NCI-H1694 (cell line): ENCODE measurements around the gene NEIL1.

Experiments used
- DNase-seq: peaks from one replicate; lab custom pipeline; 2025; lab: John Stamatoyannopoulos, UW

Gene NEIL1

GRCh38 chr15:75356517-75356916 lies 9.7 kb downstream of the NEIL1 start:
- DNase-seq, result no peak

- DNase-seq, result no peak
Observed at GRCh38 chr15:75357976-75358673, 11.3 kb downstream of the NEIL1 start.

DNA sequence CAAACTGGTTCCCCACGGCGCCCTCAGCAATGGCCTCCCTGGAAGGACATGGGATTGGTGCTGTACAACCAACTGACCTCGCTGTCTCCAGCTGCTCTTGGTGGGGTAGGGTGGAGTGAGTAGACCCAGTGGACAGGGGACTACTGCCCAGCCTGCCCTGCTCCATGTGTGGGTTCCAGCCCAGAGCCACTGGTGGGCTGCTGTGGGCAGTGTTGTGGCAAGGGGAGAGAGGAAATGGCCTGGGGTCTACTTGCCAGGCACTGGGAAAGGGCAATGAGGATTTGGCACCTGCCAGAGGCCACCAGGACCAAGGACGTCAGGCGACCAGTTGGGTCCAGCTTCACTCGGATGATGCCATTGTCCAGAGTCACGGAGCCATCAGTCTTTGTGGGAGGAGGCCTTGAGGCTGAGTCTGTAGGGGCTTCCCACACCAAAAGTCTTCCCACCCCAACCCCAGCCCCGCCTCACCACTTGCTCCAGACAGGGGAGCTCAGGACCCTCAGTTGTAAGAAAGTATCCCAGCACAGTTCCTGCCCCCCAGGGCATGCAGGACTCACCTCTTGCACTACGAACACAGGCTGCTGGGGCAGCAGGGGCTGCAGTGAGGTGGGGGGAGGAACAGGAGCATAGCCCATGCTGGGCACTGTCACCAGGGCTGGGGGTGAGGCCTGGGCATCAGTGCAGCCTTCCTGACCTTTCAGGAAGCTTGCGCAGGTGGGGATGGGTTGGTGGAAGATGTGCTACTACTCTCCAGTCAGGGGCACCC lies 12.1 kb downstream of the NEIL1 start:
- no peak for DNase-seq

GRCh38 chr15:75359537-75360250 lies 12.9 kb downstream of the NEIL1 start:
- no peak for DNase-seq

GRCh38 chr15:75360391-75360790 lies 13.6 kb downstream of the NEIL1 start:
- no peak for DNase-seq

DNA sequence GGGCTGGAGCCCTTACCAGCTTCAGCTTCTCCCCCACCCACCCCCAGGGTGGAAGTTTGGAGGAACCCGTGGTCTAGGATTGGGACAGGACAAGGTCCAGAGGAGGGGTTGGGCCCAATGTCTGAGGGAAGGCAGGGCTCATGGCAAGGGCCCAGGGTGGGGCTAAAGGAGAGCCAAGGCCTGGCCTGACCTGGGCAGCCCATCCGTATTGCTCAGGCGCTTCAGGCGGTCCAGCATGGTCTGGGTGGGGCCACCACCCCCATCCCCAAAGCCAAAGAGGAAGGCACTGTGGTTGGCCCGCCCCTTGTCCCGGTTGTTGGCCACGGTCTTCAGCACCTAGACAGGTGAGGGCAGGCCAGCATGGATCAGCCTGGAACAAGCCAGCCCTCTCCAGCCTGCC lies 14.0 kb downstream of the NEIL1 start:
- no peak for DNase-seq

GRCh38 chr15:75361361-75361988 lies 14.6 kb downstream of the NEIL1 start:
- no peak for DNase-seq

- DNase-seq, result no peak
Observed at GRCh38 chr15:75361989-75362641, 15.3 kb downstream of the NEIL1 start.

DNA sequence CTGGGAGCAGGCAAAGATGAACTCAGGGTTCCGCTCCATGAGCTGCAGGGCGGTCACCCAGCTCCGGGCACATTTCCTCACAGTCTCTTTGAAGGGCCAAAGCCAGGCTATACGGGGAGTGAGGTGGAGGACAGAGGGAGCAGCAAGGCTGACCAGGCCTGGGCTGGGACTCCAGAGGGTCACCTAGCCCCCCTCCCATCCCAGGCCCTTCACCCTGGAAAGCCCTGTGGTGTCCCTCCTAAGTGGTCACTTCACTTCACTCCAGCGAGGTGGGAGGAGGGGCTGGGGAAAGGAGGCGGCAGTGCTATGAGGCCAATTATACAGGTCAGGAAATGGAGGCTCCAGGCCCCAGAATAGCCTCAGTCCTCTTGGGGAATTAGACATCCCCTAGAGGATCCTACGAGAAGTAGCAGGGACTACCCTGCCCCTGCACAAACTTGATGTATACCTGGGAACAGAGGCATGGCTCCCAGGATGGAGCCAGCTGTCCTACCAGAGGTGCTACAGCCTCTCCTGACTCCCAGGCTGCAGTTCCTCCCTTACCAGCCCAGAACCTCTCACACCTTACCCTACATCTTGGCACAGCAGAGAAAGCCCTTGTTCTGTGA lies 15.9 kb downstream of the NEIL1 start:
- DNase-seq, result no peak

GRCh38 chr15:75363786-75364185 lies 16.9 kb downstream of the NEIL1 start:
- no peak for DNase-seq

- DNase-seq, result no peak
Observed at GRCh38 chr15:75364881-75365280, 18.0 kb downstream of the NEIL1 start.

DNA sequence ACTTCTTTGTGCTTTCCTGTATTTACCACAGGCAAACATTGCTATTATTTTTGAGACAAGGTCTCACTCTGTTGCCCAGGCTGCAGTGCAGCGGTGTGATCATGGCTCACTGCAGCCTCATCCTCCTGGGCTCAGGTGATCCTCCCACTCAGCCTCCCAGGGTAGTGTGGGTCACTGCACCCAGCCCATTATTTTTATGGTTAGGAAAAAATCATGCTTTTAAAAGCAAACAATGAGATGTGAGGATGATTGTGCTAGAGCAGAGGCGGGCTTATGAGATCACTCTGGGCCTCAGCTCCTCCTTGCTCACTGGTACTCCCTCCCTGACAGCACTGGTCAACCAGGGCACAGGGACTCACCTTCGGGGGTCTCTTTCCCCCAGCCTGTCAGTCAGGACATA lies 19.3 kb downstream of the NEIL1 start:
- no peak for DNase-seq

DNA sequence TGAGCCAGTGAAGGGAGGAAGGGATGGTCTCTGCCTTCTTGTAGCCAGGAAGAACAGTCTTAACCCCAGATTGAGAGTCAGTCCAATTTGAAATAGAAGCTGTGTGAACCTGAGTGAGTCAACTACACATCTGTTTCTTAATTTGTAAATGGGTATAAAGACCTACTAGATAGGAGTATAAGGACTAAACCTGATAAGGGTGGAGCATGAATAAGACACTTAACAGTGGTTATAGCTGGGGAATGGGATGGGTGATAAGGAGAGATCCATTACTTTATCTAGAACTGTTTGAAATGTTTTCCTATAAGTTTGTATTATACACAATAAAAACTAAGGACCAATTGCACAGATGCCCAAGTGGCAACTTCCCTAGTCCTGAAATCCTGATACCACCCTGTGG lies 20.2 kb downstream of the NEIL1 start:
- DNase-seq, result no peak

- no peak for DNase-seq
Observed at GRCh38 chr15:75367406-75367912, 20.6 kb downstream of the NEIL1 start.

GRCh38 chr15:75367913-75368688 lies 21.3 kb downstream of the NEIL1 start, which contains the start of gene MAN2C1:
TSS of gene MAN2C1 (minus strand) at chr15:75368607. CDS start at chr15:75368583, 24 bp downstream.
- peak; percentile 88 for DNase-seq

- no peak for DNase-seq
Observed at GRCh38 chr15:75368689-75369239, 21.9 kb downstream of the NEIL1 start.

DNA sequence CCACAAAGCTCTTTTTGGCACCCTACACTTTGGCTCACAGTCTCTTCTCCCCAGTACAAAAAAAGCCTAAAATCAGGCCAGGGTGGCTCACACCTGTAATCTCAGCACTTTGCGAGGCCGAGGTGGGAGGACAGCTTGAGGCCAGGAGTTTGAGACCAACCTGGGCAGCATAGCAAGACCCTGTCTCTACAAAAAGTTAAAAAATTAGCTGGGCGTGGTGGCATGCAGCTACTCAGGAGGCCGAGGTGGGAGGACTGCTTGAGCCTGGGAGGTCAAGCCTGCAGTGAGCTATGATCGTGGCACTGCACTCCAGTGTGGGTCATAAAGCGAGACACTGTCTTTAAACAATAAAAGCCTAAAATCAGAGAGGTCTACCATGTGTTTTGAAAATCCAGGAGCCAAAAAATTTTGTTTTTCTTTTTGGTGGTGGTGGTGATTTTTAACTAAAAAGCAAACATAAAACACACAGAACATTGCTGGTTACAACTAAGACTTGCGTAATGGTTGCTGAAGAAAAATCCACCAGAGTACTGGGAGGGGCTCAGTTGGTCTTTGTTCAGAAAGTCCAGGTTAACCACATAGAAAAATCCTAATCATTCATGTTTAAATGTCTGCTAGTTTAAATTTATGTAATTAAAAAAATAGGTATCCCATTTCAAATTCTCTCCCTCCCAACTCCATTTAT lies 23.2 kb downstream of the NEIL1 start:
- DNase-seq, result no peak

DNA sequence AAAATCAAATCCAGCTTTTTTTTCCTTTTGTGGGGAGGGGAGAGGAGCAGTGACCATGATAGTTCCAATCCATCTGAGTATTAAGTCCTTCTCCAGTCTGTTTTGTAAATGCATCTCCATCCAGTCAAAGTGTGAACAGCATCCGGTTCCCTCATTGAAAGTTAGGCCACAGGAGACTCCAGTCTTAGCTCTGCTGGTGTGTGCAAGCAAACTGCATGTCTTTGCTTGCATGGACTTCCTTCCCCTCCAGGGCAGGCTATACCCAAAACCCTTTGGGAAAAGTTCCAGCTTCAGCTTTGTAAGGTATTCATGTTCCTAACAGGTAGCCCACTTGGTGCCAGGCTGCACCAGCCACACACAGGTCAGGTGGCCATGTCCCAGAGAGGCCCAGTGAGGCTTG lies 24.6 kb downstream of the NEIL1 start:
- DNase-seq, result no peak

DNA sequence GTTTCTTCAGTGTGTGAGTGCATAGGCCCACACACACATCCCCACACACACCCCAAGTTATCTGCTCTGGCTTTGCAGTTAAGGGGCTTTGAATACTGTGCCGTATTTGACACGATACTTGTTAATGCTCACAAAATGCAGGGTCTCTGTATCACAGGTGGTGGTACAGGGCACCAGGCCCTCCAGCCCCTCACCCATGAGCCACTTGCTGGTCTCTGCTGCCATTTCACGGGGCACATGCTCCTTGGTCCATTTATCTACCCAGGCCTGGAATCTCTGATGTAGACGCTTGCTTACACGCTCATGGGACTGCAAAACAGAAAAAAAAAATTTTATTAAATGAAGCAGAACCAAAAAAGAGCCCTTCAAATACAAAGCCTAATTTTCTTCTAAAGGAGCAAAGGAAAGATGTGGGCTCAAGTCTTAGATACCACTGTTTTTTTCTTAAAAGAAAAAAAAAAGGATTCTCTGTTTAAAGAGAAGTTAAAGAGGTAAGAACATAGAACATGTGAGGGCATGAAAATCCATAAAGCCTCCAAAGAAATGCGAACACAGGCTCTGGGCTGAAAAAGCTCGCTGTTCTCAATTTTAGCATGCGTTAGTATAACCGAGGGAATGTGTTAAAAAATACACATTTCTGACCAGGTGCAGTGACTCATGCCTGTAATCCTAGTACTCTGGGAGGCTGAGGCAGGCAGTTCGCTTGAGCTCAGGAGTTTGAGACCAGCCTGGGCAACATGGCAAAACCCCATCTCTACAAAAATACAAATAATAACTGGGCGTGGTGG lies 25.3 kb downstream of the NEIL1 start:
- DNase-seq, result no peak
